NCI-H1092 (cell line): ENCODE data around the gene ACTR1B.
"Not testable (repeated sequence)": the region's sequence is repeated elsewhere in the genome, so short reads cannot be mapped to it uniquely, and the experiment has no call there.

Experiments used
- DNase-seq: peaks from one replicate; lab custom pipeline; 2025; lab: John Stamatoyannopoulos, UW

The ACTR1B gene

GRCh38 chr2:97615746-97616145, 48.1 kb downstream of the ACTR1B start:
- DNase-seq = not testable (repeated sequence)

DNA sequence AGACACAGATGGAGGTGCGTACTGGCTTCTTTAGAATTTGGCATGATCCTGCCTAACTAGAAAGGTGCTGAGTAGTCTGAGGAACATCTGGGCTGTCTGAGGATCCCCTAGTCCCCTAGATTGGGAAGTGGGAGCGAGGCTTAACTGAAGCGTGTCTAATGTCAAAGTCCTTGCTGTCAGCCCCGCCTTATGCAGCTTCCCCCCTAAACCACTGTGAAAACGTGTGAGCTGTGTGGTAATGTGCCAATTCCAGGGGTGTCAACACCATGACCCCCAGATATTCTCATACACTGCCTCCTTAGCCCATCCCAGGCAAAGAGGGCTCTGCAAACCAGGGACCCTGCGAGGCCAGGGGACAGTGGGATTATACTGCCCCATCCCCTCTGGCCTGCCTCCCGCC, 51.9 kb downstream of the ACTR1B start:
- DNase-seq = not testable (repeated sequence)

DNA sequence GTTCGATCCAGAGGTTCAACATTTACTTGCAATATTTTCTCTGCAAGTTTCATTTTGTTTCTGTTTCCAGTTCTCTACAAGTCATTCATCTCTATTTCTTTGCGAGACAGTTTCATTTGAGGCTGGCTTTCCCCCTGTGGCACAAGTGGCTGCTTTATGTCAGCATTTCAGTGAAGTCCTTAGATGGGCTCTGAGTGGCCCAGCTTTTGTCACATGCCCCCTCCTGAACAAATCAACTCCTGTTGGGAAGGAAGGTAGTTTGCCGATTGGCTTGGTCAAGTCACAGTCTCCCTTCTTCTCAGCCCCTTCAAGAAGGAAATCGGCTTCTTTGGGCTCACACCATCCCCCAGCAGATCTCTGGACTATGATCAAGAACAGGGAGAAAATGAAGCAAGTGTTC, 55.1 kb downstream of the ACTR1B start:
- DNase-seq = not testable (repeated sequence)
